Measurements from ENCODE around the gene SLC1A3.

Gene SLC1A3

DNA sequence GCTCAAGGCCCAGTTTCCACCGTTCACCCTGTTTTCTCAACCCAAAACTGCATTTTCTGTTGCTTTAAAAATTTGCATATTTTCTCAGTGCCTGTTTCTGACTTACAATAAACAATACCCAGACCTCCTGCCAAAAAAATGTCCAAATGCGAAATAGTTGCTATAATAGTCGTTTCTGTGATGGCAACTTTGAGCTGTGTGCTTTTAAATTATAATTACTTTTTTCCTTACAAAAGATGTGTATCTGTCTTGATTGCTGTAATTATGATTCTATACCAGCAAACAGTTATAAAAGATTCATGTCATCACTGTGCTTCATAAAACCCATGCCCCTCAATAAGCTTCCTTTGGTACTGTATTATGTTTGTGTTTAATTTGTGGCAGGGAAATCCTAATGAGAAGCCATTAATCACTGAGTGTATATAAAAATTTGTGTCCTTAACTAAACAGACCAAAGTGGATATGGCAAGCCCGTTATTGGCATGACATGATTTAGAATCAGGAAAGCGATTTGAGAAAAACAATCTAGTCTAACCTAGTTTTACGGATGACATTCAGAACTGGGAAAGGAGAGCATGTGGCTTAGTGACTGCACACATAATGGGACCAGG is 5.4 kb upstream of the SLC1A3 start:
- DNase-seq, result no peak

DNA sequence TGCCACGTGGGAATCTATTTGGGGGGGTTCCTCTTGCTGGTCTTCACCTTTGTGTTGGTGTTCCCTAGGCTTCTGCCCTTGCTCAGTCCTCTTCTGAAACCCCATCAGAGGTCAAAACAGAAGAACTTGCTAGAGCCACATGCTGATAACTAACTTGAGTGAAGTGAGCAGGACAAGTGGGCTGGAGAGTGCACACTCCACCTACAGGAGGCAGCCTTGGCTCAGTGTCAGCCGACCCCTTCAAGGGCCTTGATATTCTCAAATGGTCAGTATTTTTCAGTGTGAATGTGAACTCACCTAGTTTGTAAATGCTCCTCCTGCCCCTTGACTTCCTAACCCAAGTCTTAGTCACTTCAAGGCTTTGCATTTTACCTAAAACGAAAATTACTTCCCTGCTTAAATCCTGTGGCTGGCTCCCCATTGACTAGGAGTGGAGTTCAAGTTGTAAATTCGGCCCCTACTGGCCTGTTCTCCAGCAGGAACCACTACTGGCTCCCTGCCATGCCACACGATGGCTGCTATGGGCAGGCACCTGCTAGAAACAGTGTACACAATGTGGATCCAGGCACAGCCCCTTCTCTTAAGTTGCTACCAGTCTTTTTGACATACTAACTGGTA is 3.6 kb upstream of the SLC1A3 start:
- no peak for DNase-seq

DNA sequence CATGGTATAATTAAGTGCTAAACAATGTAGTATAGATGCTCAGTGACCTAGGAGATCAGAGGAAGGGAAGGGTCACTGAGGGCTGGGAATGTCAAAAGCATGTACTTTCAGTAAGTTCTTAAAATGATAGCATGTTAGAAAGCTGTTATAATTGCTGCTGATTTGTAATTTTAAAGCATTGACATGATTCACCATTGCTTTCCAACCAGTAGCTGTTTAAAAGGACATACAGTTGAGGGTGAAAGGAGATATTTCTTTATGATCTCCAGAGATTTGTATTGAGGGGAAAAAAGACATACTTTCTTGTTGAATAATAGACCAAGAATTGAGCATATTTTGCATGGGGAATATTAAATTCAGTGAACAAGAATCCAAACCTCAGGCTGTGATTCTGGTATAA is 1.2 kb upstream of the SLC1A3 start:
- DNase-seq, result no peak

DNA sequence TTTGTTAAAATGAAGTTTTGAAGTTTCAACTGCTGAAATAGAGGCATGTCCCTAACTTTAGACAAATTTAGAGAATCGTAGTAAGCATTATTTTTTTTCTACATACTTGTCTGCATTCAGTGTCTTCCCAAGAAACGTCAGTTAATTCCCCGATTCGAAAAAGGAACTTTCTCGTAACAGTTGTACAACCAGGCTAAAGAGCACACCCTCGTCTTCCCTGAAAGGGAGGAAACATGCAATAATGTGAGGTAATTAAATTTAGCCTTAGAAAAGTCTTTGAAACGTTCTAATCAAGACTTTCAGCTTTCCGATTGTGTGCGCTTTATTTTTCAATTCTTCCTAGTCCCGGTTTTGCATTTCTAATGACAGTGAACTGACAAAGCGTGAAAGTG is 374 bp upstream of the SLC1A3 start:
- DNase-seq, result no peak

DNA sequence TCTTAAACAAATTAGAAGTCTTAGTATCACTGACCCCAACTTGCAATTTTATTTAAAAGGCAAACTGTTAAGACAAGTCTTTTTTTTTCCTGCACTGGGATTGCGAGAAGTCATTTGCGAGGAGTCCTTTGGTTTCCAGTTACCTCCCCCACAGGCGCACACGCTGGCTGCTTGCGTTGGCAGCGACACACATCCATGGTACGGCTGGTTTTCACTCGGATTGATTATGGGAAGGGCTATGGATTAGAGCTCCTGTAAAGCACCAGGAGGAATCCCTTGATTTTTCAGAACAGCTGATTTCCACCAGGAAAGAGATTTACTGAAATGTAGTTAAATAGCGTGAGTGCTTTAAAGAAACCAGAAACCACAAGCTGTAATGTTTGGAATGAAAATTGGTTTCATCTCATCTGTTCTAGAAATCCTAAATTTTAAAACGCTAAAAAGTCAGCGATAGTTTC is 737 bp downstream of the SLC1A3 start:
- DNase-seq, result no peak

DNA sequence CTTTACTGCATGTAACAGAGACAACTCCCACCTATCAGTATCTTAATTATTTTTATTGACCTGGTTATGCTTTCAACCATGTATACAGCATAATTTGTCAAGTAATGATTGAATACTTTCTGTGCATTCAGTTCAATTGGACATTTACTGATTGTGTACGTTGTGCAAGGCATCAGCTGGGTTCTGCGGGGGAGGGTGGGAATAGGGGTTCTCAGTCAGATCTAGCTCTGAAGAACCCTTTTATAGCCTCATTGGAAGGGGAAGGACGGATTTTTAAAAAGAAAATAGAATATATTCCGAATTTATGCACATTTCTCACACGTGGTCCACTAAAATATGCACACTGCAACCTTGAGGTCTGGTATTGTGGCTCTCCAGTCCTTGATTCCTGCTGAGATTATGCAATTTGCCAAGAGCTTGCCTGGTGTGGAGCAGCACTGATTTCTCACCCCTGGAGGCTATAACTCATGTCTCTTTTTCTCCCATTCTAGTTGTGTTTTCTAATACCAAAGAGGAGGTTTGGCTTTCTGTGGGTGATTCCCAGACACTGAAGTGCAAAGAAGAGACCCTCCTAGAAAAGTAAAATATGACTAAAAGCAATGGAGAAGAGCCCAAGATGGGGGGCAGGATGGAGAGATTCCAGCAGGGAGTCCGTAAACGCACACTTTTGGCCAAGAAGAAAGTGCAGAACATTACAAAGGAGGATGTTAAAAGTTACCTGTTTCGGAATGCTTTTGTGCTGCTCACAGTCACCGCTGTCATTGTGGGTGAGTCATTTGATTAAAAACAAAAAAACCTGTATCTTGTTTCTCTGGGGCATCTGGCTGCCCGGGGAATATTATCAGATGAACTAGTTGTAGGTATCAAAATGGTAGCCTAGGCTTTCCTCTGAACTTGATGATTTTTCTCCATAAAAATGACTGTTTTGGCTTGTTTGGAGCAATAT is 1.7 kb downstream of the SLC1A3 start:
- DNase-seq, result no peak

DNA sequence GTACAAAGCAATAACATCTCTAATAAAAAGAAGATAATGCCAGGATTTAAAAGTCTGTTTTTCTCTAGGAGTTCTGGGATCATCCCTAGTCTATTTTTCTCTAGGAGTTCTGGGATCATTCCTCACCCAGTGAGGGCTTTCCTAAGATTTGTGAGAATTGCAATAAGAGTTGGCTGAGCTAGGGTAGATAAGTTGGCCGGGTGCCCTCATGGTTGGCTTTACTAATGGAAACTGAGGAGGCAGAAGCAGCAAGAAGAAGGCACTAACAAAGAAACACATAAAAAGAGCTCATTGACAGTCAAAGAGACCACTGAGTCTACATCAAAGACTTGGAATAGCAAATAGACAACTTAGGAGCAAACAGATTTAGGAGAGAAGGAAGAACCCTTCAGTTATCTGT is 4.2 kb downstream of the SLC1A3 start:
- no peak for DNase-seq

DNA sequence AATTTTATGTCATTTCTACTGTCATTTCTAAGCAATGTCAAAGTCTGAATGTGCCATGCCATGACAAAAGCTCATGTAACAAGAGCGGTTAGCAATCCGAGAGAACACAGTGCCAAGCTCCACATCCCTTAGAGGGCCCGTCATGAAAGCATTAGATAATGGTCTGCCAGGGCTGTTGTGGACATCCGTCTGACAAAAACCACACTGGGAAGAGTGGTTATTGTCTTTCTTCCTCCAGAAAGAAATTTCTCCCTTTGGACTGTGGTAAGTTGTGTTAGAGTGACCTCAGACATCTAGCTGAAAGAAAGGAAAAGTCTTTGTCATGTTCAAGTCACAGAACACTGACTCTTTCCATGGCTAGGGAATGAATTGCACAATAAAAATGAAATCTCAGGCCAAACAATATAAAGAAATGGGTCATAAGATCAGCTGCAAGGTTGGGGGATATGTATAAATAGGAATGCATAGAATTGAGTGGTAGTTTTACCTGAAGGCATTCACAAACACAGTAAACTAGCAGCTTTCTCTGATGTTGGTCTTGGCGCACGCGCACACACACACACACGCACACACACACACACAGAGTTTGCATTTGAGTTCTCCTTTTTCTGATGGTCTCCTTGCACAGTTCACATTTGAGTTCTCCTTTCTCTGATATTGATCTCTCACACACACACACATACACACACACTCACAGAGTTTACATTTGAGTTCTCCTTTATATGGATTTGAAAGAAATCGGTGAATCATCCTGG is 5.3 kb downstream of the SLC1A3 start:
- DNase-seq, result no peak

DNA sequence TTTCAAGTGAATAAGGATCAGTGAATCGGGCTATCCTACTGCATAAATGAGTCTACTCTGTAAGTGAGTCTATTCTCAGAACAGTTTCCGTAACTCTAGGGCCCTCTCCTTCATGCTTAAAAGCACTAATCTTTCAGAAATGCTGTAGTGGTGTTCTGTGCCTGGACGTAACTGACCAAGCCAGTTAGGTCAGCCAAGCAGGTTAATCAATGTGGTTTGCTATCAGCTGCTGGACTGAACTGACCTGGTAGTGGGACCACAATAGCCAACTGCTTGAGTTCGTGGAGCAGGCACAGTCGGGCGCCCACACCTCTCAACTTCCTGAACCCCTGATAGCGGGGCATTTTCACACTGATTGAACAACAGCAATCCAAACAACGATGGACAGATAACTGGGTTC is 6.8 kb downstream of the SLC1A3 start:
- no peak for DNase-seq

DNA sequence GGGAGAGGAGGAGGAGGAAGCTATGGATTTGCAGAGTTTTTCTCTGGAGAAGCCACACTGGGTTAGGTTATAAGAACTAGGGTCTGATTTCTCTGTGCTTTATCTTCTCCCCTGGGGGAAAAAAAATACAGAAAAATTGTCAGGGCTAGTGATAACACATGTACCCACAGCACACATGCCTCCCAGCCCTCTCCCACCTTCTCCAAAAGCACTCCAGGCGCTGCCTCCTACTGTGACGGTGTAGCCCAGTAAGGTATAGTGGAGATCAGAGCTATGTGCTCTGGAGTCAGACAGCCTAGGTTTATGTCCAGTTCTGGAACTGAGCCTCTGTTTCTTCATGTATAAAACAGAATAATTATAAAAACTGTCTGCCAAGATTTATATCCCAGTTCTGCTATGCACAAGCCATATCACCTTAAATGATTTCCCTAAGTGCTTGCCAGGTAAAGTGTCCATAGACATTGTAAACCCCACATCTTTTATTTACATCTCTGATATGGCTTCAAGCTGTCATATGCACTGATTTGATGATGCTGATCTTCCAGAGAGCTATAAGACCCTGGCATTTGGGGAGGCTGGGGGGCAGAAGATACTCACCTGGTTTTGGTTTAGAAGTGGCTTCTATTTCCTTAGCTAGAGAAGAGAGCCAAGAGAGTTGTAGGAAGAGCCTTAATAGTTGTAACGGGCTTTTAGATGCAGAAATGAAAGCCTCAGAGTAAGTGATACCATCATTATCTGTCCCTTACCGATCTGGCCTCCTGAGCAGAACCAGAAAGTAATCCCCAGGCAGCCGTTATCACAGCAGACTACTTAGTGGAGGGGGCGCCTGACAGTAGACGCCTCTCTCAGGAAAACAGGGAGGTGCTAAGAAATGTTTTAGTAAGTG is 7.6 kb downstream of the SLC1A3 start:
- no peak for DNase-seq

DNA sequence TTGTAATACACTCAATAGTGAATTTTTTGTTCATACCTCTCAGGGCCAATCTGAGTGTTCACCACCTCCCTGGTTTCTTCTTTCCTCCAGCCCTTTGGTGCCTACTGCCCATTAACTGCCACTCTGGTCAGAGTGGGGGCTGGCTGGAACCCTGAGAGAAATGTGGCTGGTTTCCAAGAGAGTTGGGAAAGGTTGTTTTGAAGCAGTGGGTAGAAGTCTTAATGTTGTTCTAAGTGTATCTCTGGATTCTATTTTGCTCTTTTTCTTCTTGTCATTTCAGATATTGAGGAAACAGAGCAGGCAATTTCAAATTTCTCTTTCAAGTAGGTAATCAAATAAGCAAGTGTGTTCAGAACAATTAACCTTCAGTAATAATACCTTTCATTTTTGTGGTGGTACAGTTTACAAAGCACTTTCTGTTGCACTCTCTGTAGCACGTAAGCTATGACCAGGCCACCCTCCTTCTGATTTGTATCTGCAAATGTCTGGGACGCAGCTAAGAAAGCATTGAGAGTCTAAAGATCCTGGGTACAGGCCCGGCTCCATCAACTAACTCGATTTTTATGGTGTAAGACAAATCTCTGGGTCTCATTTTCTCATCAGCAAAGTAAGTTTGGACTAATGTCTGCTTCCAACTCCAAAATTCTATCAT is 8.4 kb downstream of the SLC1A3 start:
- DNase-seq, result no peak

DNA sequence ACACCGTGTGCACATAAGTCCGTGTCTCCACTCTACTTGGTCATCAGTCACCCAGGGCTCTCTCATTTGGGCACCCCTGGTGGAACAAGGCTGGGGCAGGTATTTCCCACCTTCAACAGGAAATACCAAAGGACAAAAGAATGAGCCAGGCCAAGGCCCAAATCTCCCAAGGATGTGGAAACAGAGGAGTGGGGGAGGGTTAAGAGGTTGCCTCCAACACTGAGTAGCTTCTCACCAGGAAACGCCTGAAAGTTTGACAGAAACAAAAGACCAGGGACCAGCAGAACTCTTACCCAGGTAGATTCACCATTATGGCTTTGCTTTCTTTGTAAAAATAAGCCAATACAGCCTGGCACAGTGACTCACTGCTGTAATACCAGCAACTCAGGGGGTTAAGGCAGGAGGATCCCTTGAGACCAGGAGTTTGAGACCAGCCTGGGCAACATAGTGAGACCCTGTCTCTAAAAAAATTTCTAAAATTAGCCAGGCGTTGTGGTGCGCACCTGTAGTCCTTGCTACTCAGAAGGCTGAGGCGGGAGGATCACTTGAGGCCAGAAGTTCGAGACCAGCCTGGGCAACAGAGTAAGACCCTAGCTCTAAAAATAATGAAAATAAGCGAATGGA is 12.7 kb downstream of the SLC1A3 start:
- no peak for DNase-seq

DNA sequence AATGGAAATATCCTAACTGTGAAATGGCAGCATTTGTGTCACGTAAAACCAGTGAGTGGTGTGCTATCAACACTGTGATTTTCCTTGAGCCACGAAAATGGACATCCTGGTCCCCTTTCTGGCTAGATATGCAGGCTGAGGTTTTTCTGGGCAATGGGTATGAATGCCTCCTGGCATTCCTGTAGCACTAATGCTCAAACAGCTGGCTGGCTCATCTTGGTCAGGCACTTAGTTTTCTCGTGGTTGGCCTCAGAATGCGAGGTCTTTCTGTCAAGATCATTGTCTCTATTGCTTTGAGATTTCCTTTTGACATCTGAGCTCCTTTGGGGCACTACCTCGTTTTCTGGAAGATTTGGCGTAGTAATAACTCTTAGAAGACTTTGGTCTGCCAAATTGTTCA is 15.6 kb downstream of the SLC1A3 start:
- no peak for DNase-seq

DNA sequence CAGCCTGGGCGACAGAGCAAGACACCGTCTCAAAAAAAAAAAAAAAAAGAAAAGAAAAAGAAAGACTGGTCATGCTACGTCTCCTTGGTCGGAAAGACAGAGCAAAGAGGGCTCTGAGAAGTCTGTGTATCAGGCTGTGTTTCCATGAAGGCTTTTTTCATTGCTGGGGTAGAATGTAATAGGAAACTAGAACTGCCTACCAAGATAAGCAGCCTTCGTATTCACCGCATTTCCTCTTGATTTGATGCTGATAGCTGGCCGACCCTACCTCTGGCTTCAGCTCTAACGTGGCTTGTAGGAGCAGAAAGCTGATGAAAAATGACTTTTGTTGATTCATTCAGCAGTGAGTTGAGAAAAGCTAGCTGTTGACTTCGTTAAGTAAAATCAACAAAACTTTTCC is 17.4 kb downstream of the SLC1A3 start:
- DNase-seq, result no peak

DNA sequence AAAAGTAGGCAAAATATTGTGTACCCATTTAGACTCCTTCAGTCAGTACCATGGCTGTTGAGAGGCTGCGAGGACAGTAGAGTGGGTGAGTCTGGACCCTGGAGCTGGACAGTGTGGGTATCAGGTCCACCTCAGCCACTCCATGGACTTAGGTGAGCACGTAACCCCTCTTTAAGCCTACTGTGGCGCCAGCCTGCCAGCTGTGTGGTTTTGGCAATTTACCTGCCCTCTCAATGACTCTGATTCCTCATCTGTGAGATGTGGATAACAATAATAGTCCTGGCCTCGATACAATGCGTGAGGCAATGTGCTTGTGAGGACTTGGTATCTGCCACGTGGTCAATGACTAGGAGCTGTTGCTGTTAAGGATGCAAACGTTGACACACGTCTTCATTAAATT is 17.9 kb downstream of the SLC1A3 start:
- DNase-seq, result no peak

DNA sequence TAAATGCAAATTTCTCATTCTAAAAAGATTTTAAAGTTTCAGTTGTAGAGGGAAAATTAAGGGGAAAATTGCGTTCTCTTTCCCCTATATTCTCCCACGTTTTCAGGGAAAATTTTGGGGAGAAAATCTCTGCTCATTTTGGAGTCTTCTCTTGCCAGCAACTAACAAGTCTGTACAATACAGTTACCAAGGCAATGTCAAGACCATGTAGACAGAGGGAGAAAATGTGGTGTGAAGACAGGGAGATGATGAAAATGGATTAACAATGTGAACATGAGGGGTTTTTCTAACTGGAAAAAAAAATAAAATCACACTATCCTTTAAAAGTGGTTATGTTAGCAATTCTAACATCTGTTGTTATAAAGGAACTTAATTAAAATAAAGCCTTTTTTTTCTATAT is 22.3 kb downstream of the SLC1A3 start:
- no peak for DNase-seq

DNA sequence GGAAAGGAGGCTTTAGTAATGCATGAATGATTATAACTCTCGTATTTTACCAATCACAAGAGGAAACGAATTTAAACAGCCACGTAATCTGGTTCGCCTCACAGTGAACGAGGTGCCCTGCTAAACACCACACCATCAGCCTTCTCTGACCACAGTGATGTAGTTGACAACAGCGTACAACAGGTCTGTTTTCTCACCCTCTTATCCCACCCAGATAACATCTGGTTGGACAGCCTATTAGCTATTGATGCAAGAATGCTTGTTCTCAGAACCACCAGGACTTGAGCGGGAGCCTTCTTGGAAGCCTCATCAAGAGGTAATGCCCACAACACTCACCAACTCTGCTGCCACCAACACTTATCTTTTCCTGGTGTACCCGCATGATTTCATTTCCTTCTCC is 23.3 kb downstream of the SLC1A3 start:
- DNase-seq, result no peak

DNA sequence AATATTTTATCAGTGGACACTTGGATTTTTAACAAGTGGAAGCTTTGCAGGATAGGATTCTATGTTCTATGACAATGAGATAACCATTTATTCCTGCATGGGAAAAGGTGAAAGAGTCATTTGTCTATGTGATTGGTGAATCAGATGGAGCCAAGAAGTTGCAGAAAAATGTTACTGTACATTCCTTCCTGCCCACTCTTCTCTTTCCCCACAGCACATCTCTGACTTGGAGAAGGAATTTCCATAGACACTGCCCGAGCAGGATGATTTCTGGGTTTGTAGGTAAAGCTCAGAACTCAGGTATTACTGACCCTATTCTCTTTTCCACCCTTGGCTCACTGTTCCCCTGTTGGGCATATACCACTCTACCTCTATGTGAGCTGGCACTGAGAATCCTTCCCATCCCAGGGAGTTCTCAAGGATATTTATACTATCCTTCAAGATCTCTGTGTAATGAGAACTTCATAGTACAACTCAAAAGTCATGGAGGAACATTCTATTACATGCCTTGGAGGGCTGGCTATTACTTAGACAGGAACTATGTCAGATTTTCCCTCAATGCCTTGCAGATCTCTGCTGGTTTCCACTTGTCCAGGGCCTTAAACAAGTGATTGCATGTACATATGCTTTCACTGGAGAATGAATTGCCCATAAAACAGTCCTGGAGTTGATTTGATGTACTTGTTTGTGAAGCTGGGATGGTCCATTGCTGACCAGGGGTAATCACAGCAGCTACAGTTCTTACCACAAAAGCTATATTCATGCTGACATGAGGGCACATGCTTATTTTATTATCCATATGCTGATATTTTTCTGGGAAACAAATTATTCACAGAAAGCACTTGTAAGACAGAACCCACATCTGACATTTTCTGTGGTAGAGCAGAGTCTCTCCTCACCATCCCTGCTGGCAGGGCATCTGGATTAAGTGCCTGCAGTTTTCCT is 24.1 kb downstream of the SLC1A3 start:
- DNase-seq, result no peak

DNA sequence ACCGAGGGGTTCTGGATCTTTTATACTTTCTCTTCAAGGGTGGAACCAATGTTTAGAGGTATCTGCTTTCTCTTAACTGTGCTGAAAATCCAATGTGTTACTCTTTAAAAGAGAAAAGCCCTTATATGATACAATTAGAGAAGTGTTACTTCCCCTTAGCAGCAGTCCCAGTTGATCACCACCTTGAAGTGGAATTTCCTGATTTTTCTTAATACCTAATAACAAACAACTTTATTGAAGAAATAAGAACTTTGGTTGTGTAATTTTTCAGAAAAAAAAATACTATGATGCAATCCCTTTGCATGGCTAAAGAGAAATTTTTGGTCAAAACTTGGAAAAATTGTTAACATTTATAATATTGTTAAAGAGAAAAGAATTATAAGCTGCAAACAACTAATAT is 24.7 kb downstream of the SLC1A3 start:
- no peak for DNase-seq
